ENCODE data around the gene CTNND2. TPM values are rescaled to one million over a fixed set of nuclear protein-coding genes. Genes with fewer than 3 reads are reported as not detected.

CTNND2 gene
- total and polyA plus RNA-seq, 9 of the 15 experiments (the other 6 are each of a cell fraction or from before 2014, with no cell fraction given): 0.03 to 0.35 TPM; not detected in 7

- BruUV-seq (replicated peaks): no TSS peak
- in situ Hi-C loops (cut with MboI): no loop called here
- intact Hi-C loops (cut with micrococcal nuclease): no loop called here
- no peaks in the 10 kb centered on the region for H4K20me1 ChIP-seq (replicated peaks; ENCODE audit: control insufficient read depth, insufficient read depth, low read length)
- no peaks in the 10 kb centered on the region for H3K9me3 ChIP-seq (replicated peaks; ENCODE audit: control insufficient read depth, insufficient read depth, low read depth, low read length)
- no peaks in the 10 kb centered on the region for H3K79me2 ChIP-seq (ENCODE audit: control insufficient read depth, insufficient read depth, low read length)
- no peak overlapping the region for H3K27ac ChIP-seq (ENCODE audit: extremely low read depth, low read depth, low read length)
- CTCF ChIA-PET (ENCODE audit: low intra/inter-chr PET ratio): no interaction called here
- H3K4me2 ChIP-seq (ENCODE audit: insufficient read depth, low read length): no peak overlapping the region
- no peaks in the 10 kb centered on the region for H3K36me3 ChIP-seq (ENCODE audit: control insufficient read depth, insufficient read depth, low read length)
- POLR2A ChIA-PET: interaction anchor here (0.9 to 2.3 kb wide), 3 partner anchors 9 to 15 kb away, joined by 3 to 5 read pairs (median 3); no protein-coding TSS in a partner anchor
- H3K9me1 ChIP-seq (ENCODE audit: control insufficient read depth, insufficient read depth, low read length): no peaks in the 10 kb centered on the region
- no peak for ATAC-seq
- no peak overlapping the region for H3K9ac ChIP-seq (ENCODE audit: insufficient read depth in 1 of 2, low read depth in 2 of 2, low read length in 2 of 2)
- DNase-seq (ENCODE audit: extremely low read depth in 1 of 4, low spot score in 3 of 4): no peak
- FAIRE-seq: no peak
- H3K27me3 ChIP-seq (ENCODE audit: control insufficient read depth in 2 of 2, insufficient read depth in 2 of 2, low read length in 2 of 2): peaks cover 0 to 4% of the 10 kb centered on the region in 2 experiments; a peak in 2 of 5 replicates
- no peak overlapping the region for H3K4me3 ChIP-seq
- 0% methylated on average over 7 of the region's 7 CpGs for WGBS (ENCODE audit: insufficient coverage, low coverage, missing lambda C conversion rate)
- no peak overlapping the region for H2AFZ ChIP-seq (ENCODE audit: low read depth, low read length)
- no peaks in the 10 kb centered on the region for H3K4me1 ChIP-seq (replicated peaks in 1 of 2; ENCODE audit: control insufficient read depth in 2 of 2, insufficient read depth in 2 of 2, low read length in 2 of 2)
- TF ChIP-seq RBFOX2 (IDR thresholded peaks at IDR 0.05; ENCODE audit: low read depth, low read length) (no peak), ESRRA (IDR thresholded peaks at IDR 0.05; ENCODE audit: borderline replicate concordance, low read depth) (no peak), ZNF431 (CRISPR knock-in tag; IDR thresholded peaks at IDR 0.05) (no peak), BMI1 (IDR thresholded peaks at IDR 0.05; ENCODE audit: low read length) (no peak), ZKSCAN8 (CRISPR knock-in tag; IDR thresholded peaks at IDR 0.05) (no peak), MAZ (CRISPR knock-in tag; conservative IDR thresholded peaks at IDR 0.05 in 1 of 2, IDR thresholded peaks at IDR 0.05 in 1 of 2) (no peak), MEIS2 (IDR thresholded peaks at IDR 0.05; ENCODE audit: partially characterized antibody) (no peak), EGR1 (conservative IDR thresholded peaks at IDR 0.05) (no peak), PCBP2 (IDR thresholded peaks at IDR 0.05; ENCODE audit: low read depth, low read length, poor library complexity, severe bottlenecking) (no peak), NCOR1 (IDR thresholded peaks at IDR 0.05) (no peak), ZNF274 (IDR thresholded peaks at IDR 0.05; ENCODE audit: borderline replicate concordance, low read depth, low read length) (no peak), RCOR1 (IDR thresholded peaks at IDR 0.05; ENCODE audit: borderline replicate concordance in 1 of 2, low read depth in 2 of 2, low read length in 2 of 2) (no peak), CEBPG (CRISPR knock-in tag; IDR thresholded peaks at IDR 0.05) (no peak), CEBPG (tag; conservative IDR thresholded peaks at IDR 0.05 in 1 of 2, IDR thresholded peaks at IDR 0.05 in 1 of 2) (no peak), CAMTA2 (CRISPR knock-in tag; conservative IDR thresholded peaks at IDR 0.05) (no peak), CC2D1A (IDR thresholded peaks at IDR 0.05) (no peak), SMARCB1 (IDR thresholded peaks at IDR 0.05; ENCODE audit: insufficient read length, low read depth) (no peak), GATAD2B (IDR thresholded peaks at IDR 0.05; ENCODE audit: borderline replicate concordance) (no peak), KAT2B (IDR thresholded peaks at IDR 0.05; ENCODE audit: low read depth, low read length) (no peak)
- TF ChIP-seq, protein P1, sequence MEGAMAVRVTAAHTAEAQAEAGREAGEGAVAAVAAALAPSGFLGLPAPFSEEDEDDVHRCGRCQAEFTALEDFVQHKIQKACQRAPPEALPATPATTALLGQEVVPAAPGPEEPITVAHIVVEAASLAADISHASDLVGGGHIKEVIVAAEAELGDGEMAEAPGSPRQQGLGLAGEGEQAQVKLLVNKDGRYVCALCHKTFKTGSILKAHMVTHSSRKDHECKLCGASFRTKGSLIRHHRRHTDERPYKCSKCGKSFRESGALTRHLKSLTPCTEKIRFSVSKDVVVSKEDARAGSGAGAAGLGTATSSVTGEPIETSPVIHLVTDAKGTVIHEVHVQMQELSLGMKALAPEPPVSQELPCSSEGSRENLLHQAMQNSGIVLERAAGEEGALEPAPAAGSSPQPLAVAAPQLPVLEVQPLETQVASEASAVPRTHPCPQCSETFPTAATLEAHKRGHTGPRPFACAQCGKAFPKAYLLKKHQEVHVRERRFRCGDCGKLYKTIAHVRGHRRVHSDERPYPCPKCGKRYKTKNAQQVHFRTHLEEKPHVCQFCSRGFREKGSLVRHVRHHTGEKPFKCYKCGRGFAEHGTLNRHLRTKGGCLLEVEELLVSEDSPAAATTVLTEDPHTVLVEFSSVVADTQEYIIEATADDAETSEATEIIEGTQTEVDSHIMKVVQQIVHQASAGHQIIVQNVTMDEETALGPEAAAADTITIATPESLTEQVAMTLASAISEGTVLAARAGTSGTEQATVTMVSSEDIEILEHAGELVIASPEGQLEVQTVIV (CRISPR knock-in tag; IDR thresholded peaks at IDR 0.05; ENCODE audit: borderline replicate concordance): no peak
Measured at GRCh38 chr5:11010429-11011210, 893.6 kb downstream of the CTNND2 start.

All from K562 (cell line).